A549 treated with CORT108297 at 1 μM for 4 hours (cell line): Measurements from ENCODE around the gene IL12B. TPM values are rescaled to one million over a fixed set of nuclear protein-coding genes. Genes with fewer than 3 reads are reported as not detected.

Experiments
- total RNA-seq: library from RNA; stranded (reverse); fragments of 200-300 nt; extraction: Qiagen RNA extraction; gene quantifications from 5 replicates; pipeline ENCODE4 v1.2.3, GENCODE V29; 2022

The IL12B gene
- total RNA-seq: 0.02 to 0.06 TPM (median 0.06 TPM) in 3 of 5 replicates, not detected in the others

DNA sequence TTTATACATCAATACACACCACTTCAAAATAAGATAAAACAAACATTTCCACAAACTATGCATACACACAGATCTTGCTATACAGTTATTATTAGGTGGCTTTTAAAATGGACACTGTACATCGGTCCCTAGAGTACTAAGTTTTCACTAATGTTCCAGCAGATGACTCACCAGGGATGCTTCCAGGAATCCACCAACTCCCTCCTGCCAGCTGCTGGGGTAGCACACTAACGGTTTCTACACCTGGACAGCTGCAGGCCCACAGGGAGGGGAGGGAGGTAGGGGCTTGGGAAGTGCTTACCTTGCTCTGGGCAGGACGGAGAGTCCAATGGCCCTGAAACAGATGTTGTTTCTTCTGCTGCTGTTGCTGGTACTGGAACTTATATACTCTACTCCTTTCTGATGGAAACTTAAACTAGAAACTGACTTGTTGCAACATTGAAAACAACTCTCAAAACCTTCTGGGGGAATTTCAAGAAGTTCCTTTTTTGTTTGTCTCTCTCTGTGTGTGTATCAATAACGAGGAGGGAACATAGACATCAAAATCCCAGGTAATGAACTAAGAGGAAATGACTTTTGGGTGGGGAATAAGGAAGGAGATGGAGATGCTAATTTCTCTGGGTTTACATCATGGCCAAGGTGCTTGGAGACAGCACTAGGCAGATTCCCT is at the start of gene IL12B:
Gene IL12B (minus strand): TSS at position 357 of the 670 bp plus-strand sequence. CDS start 3,705 bp downstream, outside the sequence.

Other genes with a start within 250 kb of the IL12B start
- 0.60 to 1.1 TPM (median 0.64 TPM) in 5 replicates for gene EBF1, start 230.6 kb downstream of the IL12B start, total RNA-seq
- gene RNF145, start 120.9 kb downstream of the IL12B start, total RNA-seq: 127 to 164 TPM (median 145 TPM) in 5 replicates
- gene UBLCP1, start 67.2 kb downstream of the IL12B start, total RNA-seq: 33.1 to 39.9 TPM (median 33.9 TPM) in 5 replicates